GM19372 (cell line): ENCODE data around the gene TBC1D5.
"Not testable (repeated sequence)": the region's sequence is repeated elsewhere in the genome, so short reads cannot be mapped to it uniquely, and the experiment has no call there.

Experiments used
- ATAC-seq: cut with Tn5 transposase; IDR thresholded peaks from one replicate; pipeline ENCODE4 v1.9.1; 2021; ENCODE audit warnings: mild to moderate bottlenecking, low read depth, moderate library complexity; ENCODE audit not compliant: unreplicated experiment

Gene TBC1D5

DNA sequence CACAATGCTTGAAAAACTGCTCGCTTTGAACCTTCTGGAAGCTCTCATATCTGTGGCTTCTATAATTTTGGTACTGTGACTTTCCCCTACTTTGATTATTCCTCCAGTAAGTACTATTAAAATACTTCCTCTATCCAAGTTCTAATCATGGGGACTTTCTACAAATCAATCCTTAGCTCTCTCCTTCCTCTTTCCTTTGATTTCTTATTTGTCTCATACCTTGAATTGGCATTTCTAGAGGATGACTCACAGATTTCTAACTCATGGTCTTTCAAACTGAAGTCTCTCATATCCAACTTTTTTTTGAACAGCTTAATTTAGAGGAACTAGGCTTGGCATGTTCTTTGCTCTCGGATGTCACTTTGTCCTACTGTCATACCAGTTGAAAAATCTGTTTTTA is 241.8 kb downstream of the TBC1D5 start:
- ATAC-seq, result no peak

DNA sequence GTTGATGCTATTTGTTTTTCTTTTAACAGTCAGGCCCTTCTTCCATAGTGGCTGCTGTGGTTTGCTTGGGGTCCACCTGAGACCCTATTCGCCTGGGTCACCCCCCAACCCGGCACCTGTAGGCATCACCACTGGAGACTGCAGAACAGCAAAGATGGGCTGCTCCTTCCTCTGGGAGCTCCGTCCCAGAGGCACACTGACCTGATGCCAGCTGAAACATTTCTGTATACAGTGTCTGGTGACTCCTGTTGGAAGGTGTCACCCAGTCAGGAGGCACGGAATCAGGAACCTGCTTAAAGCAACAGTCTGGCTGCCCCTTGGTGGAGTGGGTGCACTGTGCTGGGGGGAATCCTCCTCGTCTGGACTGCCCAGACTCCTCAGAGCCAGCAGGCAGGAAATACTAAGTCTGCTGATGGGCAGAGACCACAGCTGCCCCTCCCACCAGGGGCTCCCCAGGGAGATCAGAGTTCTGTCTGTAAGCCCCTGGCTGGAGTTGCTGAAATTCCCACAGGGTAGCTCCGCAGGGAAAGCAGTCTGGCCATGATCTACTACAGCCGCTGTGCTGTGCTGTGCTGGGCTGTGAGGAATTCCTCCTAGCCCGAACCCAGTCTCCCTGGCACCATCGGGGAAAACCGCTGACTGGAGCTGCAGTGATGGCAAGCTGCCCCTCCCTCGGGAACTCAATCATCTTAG is 248.2 kb downstream of the TBC1D5 start:
- no peak for ATAC-seq

DNA sequence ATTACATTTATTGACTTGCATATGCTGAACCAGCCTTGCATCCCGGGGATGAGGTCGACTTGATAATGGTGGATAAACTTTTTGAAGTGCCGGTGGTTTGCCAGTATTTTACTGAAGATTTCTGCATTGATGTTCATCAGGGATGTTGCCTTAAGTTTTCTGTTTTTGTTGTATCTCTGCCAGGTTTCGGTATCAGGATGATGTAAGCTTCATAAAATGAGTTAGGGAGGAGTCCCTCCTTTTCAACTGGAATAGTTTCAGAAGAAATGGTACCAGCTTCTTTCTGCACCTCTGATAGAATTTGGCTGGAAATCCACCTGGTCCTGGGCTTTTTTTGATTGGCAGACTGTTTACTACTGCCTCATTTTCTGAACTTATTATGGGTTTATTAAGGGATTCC is 250.8 kb downstream of the TBC1D5 start:
- no peak for ATAC-seq

DNA sequence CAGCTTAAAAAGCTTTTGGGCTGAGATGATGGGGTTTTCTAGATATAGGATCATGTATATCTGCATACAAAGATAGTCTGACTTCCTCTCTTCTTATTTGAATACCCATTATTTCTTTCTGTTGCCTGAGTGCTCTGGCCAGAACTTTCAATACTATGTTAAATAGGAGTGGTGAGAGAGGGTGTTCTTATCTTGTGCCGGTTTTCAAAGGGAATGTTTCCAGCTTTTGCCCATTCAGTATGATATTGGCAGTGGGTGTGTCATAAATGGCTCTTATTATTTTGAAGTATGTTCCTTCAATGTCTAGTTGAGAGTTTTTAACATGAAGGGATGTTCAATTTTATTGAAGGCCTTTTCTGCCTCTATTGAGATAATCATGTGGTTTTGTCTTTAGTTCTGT is 251.2 kb downstream of the TBC1D5 start:
- not testable (repeated sequence) for ATAC-seq

DNA sequence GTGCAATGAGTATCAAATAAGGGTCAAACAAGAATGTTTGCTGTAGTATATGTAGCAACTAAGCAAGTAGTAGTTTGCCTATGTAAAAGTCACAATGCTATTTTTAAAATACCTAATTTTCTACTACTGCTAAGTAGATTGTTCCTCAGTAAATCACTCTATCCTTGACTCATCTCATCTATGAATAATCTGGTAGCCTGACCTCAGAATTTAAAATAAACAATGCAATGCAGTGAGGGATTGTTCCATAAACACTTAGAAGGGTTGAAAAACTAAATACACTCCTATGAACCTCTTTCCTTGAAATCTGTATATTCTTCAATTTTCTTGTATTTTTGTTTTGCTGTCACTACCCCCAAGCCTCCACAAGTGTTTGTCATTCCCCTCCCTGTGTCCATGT is 253.3 kb downstream of the TBC1D5 start:
- ATAC-seq, result no peak

DNA sequence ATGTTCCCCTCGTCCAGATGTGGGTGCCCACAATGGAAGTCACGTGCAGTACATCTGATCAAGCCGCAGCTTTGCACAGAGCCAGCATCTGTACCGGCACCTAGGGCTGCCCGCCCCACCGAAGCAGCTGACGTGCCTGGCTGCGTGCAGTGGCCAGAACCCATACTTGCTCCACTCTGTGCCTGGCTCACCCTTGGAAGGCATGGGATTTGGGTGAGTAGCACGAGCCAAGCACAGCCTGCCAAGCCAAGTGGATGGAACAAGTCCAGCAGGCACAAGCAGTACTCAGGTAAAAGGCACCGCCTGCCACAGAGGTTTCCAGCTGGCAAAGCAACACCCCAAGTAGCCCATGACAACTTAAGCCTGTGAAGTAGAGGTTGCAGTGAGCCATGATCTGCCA is 261.3 kb downstream of the TBC1D5 start:
- ATAC-seq, result no peak

DNA sequence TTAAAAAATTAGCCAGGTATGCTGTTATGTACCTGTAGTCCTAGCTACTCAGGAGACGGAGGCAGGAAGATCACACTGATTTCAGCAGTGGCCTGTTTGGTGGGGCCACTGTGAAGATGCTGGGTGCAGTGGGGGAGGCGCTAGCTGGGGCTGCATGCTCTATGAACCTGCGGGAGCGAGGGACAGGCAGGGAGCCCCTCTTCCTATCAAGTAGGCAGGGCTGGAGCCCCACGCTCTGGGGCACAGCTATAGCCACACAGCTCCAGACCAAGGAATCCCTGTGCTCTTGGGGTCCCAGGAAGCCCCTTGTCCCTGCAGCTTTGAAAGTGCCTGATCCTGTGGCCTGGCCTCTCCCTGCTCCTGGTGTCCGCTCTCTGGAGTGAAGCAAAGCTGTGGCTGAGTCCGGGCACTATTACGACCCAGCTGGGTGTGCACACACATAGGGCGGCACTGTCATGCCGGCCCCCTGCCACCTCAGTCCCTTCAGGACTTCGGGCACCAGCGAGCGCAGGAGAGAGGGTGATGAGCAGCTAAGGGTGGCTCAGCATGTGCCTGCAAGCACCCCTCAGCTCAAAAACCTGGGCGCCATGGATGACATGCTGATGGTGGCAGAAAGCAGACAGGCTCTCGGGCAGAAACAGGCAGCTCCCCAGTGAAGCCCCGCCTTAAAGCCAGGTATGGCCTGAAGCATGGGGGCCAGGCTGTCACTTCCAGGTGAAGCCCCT is 262.6 kb downstream of the TBC1D5 start:
- ATAC-seq, result no peak

DNA sequence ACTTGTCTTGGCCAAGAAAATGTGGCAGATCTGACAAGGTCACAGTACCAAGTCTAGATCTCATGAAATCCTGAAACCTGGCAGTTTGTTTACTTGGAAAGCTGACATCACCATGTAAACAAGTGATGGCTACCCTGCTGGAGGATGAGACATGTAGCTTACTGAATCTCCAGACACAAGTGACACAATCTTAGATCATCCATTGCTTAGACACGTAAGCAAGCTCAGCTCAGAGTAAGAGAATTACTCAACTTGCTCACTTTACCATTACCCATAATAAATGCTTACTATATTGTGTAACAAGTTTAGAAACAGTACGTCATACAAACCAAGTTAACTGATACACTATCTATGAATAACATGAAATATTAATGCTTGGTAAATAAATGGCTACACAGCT is 263.8 kb downstream of the TBC1D5 start:
- no peak for ATAC-seq

DNA sequence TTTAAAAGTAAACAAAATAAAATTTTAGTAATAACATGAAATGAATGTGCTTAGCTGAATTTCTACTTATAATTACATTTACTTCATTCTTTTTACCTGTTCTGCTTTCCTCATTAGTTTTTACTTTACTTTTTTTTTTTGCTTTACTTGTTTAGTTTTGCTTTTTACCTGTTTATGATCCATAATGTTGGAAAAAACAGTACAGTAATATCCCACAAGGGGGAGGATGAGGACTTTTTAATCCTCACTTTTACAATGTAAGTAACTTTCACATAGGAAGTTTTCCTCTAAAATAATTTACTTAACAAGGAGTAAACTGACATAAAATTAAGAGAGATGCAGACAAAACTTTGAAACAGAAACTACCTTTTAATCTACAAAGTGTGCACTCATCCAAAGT is 268.7 kb downstream of the TBC1D5 start:
- no peak for ATAC-seq

DNA sequence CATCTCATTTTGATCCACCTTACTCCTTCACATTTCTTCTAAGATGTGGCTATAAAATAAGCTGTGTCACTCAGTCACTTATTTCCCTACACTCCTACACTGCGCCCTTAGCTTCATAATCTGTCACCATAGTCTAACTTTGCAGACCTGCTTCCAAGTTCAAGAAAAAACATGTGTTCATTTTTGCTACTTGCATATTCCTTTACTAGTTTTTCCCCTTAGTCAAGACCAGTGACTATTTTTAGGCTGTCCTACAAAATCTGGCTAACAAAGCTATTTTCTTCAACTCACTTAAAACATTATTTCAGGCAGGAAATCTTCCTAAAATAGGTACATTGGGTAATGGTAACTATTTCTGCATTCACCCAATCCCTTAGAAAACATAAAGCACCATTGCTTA is 272.5 kb downstream of the TBC1D5 start:
- no peak for ATAC-seq

DNA sequence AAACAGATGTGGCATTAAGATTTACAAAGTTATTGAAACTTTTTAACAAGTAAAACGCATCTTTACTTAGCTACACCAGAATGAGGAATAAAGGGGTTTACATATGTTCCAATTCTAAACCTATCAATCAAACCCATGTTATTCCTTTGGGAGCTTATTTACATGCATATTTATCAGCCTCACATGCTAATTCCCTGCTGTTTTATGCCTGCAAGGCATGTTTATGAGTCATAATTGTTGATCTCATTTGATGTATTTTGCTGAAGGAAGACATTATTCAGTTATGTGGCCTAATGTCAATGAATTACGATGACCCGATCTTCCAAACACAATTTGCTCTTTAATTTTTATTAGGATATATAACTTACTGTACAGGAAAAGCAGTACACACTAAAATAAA is 272.9 kb downstream of the TBC1D5 start:
- no peak for ATAC-seq

DNA sequence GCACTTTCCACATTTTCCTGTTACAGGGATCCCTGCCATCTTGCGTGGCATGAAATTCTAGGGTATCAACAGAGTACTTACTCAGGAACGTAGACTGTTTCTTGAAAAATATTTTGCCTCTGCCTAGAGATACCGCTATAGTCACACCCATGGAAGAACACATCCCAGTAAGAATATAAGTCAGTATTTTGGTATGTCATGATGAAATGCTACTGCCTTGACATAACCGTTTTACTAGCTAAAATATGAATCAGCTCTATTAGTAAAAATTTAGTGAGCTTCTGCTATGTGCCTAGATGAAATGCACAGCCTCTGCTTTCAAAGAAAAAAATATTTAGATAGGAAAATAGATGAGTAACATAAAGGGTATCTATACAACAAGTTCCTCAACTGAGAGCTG is 276.4 kb downstream of the TBC1D5 start:
- no peak for ATAC-seq

DNA sequence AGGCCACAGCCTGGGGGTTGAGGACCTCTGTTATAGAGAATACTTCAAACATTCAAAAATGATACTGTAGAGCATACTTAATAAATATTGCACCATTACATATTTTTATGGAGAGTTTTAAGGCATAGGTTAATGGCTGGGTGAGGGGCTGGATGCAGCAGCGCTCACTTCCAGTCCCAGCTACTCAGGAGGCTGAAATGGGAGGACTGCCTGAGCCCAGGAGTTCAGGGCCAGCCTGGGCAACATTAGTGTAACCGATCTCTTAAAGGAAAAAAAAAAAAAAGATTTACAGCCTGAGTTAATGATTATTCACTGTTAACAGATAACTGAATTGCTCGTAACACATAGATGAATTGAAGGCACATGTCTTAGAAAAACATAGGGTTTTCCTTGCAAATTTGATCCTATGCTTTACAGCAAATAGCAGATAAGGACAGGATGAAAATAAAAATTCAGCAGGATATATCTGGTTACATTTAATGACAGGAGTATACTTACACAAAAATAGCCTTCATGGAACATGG is 282.9 kb downstream of the TBC1D5 start:
- no peak for ATAC-seq

DNA sequence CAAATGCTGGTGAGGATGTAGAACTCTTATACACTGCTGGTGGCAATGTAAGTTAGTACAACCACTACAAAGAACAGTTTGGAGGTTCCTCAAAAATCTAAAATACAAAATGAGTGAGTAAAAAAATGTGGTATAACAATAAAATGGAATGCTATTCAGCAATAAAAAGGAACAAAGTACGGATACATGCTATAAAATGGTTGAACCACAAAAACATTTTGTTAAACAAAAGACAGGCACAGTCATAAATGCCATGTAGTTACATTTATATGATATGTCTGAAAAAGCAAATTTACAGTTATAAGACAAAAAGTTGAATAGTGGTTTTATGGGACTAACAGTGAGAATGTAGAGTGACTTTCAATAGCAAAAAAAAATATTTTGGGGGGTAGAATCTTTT is 285.8 kb downstream of the TBC1D5 start:
- no peak for ATAC-seq

DNA sequence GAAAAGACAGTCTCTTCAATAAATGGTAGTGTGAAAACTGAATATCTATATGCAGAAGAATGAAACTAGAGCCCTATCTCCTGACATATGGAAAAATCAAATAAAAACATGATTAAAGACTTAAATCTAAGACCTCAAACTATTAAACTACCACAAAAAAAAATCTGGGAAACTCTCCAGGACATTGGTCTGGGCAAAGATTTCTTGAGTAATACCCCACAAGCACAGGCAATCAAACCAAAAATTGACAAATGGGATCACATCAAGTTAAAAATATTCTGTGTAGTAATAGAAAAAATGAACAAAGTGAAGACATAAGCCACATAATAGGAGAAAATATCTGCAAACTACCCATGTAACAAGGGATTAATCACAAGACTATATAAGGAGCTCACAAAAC is 286.4 kb downstream of the TBC1D5 start:
- ATAC-seq, result no peak

DNA sequence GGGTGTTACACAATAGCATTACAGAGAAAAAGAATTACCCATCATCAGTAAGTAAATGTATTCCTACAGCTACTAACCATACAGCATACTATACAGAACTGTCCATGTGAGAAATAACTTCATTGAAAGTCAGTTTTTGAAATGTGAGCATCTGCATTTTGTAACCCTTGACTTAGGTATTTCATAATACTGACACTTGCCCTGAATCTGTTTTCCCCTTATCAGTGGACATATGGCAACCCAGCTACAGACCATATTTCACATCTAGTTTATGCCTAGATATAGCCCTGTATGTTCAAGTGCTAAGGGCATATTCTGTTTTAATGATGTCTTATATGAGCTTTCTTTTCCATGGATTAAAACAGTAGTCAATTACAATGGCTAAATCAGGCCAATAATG is 297.6 kb downstream of the TBC1D5 start:
- ATAC-seq, result no peak

DNA sequence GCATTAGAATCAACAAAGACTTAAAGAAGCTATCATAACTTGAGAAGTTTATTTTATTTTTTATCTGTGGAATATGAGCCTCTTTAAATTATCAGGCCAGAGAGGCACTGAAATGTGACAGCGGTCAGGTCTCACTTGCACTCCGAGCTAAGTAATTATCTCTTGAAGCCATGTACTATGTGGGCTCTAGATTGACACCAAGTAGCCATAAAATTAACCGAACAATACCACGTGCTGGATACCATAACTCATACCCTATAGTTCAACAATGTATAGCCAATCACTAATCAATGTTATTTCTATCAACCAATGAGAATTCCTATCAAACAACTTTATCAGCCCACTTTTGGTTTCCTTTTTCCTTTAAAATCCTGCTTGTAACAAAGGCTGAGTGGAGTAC is 299.3 kb downstream of the TBC1D5 start:
- ATAC-seq, result no peak

DNA sequence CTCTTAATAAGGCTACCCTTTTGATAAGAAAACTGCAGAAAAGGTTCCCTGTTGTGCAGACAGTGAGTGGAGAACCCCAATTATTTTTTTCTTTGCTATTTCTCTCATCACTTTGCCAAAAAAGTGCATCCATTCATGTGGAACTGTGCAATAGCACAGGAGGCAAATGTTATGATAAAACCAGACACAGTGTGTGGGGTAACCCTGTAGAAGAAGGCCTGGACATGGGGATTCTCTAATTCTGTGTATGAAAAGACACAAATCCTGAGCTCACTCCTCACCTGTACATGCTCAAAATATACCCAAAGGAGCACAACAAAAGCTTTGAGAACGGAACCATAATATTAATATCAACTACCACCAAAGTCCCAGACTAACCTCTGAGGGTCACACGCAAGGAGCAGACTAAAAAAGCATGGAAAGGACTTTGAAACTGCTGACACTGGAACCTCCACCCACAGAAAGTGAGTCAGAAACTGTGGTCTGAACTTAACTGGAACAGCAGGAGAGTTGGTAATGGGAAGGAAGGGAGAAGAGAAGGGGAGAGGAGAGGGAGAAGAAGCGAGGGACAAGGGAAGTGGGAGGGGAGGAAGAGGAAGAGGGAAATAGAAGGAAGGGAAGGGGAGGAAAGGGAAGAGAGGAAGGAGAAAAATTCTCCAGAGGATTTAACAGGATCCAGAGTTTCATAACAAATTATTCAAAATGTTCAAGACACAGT is 299.9 kb downstream of the TBC1D5 start:
- ATAC-seq, result no peak

DNA sequence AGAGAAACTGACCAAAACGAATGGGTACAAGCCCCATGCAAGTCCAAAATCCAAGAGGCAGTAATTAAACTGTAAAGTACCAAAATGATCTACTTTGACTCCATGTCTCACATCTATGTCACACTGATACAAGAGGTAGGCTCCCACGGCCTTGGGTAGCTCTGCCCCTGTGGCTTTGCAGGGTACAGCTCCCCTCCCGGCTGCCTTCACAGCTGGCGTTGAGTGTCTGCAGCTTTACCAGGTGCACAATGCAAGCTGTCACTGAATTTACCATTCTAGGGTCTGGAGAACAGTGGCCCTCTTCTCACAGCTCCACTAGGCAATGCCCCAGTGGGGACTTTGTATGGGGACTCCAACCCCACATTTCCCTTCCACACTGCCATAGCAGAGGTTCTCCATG is 308.6 kb downstream of the TBC1D5 start:
- no peak for ATAC-seq

DNA sequence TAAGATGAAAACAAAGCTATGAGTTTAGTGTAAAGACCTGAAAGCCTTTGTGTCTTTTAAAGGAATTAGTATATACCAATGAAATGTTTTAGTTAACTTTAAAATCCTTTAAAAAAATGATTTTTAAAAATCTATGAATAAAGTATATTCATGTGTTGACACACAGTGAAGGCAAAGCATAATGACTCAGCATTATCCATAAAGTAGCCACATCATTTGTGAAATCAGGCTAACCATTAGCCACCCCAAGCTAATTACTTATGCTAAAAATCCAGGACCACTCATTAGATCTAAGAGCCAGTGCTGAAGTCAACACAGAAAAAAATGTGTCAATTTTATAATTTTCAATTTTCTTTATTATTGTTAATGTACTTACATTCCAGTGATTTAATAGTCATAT is 310.2 kb downstream of the TBC1D5 start:
- no peak for ATAC-seq

DNA sequence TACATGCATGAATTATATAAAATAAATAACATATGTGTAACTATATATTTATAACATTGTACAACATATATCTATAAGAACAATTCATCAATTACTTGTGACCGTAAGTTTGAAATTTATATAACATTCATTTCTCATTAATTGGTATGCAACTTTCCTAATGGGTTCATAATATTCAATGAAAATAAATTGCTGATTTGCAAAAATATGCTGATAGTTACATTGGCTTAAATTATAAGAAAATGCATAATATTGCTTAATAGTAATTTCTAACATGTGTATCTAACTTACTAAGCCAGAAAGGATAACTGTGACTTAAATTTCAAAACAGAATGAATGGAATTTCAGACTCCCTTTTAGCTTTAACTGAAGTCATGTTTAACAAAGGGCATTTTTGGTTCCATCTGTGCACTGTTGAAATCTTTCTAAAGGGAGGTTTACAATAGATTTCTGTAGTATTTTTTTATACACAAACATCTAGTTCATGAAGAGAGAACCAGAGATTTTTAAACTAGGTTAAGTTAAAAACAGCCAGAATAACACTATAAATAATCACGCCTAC is 310.9 kb downstream of the TBC1D5 start:
- ATAC-seq, result no peak
